Sciatic nerve (tissue), 2 donors: ENCODE measurements around the gene TSPAN8. TPM values are rescaled to one million over a fixed set of nuclear protein-coding genes. Genes with fewer than 3 reads are reported as not detected.
"Not testable (repeated sequence)": the region's sequence is repeated elsewhere in the genome, so short reads cannot be mapped to it uniquely, and the experiment has no call there.

ENCODE experiments used
- ATAC-seq: fragments of 200-7000 bp; cut with Tn5 transposase; one replicate; pipeline ENCODE4 v1.9.1; 2020; ENCODE audit warnings: mild to moderate bottlenecking, moderate library complexity
- DNase-seq: peaks from one replicate; pipeline ENCODE4 v3.0.0-alpha.2; 2020; ENCODE audit warnings: low spot score
- intact Hi-C: fragments of 100-400 bp; cut with DNase I; formaldehyde crosslinking; loops from one replicate; pipeline ENCODE4 v1.14.2; 2022
- total RNA-seq: library from RNA; stranded (reverse); fragmentation: NEBNext Ultra II Directional; extraction: Animal tissue kit (Norgen Biotek cat#: 25700); gene quantifications from one replicate; pipeline ENCODE4 v1.2.1, GENCODE V29; 2021
- donor health status: DM: no; HTN: no; CAD: no.
- donor health status: DM: no; HTN: no; CAD: no.

Gene TSPAN8
- total RNA-seq, 1 donor from 2014 or later: 76.1 TPM

DNA sequence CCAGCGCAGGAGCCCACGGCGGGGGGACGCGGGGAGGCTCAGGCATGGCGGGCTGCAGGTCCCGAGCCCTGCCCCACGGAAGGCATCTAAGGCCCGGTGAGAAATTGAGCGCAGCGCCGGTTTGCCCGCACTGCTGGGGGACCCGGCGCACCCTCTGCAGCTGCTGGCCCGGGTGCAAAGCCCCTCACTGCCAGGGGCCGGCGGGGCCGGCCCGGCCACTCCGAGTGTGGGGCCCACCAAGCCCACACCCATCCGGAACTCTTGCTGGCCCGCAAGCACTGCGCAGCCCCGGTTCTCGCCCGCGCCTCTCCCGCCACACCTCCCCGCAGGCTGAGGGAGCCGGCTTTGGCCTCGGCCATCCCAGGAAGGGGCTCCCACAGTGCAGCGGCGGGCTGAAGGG lies 8.5 kb upstream of the TSPAN8 start:
- no peak for ATAC-seq

DNA sequence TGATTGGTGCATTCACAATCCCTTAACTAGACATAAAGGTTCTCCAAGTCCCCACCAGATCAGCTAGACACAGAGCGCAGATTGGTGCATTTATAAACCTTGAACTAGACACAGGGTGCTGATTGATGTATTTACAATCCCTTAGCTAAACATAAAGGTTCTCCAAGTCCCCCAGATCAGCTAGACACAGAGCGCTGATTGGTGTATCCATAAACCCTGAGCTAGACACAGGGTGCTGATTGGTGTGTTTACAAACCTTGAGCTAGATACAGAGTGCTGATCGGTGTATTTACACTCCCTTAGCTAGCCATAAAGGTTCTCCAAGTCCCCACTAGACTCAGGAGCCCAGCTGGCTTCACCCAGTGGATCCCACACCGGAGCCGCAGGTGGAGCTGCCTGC lies 8.0 kb upstream of the TSPAN8 start:
- DNase-seq, intact Hi-C loops, ATAC-seq: not testable (repeated sequence)

More for the DNA sequence above, 8.5 kb upstream of the TSPAN8 start:
- DNase-seq: no peak
- intact Hi-C loops: no loop called here

DNA sequence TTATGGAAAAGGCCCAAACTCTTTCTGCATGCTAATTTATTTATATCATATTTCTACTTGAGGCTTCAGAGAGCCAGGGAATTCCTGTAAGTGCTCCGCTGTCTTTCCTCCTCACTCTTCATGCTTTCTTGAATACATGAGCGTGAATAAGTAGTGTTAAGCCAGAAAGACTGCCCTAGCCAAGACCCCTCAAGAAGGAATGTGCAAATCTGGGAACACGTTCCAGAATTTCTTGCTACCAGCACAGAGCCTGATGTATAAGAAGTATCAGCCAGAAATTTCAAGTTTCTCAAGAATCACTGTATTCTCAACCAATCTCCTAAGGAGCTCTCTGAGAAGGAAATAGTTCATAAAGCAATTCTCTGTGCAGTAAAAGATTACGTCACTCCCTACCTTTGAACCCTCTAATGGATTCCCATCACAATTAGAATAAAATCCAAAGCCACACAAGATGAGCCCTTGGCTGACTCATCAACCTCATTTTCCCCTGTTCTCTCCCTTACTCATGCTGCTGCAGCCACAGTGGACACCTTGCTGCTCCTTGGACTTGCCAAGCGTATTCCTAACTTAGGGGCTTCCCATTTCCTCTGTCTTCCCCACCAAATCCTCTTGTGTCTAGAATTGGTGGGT lies 6.9 kb upstream of the TSPAN8 start:
- ATAC-seq (no peak), DNase-seq (no peak)
- intact Hi-C loops: no loop called here

DNA sequence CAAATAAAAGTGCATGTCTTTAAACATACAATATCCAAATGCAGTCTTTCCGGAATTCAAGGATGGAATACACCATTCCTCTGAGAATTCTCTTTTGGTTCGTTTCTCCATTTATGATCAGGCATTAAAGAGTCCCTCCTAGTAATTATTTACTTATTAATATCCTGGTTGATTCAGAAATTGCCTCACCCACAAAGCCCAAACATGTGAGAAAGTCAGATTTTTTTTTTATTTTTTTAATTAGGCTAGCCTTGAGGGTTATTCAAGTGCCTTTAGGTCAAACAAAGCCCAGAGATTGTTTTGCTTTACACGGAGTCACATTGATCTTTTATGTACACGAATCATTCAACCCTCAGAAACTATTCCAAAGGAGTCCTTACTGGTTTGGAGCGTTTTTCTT lies 6.4 kb upstream of the TSPAN8 start:
- ATAC-seq: no peak
- intact Hi-C loops: no loop called here
- no peak for DNase-seq

DNA sequence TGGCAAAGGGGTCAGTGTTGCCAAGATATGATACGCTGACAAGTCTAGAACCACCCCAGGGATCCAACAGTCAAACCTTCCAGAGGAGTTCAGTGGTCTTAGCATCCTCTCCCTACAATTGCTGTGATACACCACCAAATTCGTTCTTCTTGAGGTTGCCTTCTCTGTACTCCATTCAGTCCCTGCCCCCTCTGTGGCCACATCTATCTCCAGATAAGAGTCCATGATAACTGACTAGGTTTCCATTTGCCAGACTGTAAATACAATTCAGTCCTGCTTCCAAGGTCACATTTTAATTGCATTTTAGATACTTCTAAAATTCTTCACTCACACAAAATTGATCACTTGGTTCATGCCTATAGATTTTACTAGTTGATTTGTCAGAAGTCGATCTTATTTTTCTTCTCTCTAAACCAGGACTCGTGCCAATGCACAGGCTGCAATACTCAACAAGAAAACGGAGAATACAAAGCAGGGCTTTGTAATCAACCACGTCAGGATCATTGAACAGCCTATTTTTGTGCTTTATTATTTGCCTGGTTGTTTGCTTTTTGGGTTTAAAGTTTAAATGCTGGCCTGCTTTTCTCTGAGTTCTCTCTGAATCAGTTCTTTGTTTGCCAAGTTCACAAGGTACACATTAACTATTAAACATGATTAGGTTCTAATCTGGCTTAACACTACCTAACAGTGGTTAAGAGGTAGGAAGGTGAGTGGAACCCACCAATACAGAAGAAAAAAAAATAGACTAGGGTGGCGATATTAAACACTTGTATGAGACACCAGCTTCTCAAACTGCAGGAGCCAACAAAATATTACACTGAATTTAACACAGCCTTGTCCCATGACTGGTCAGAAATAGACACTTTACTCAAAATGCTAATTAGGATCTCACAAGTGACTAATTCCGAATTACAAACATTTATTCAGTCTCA lies 5.3 kb upstream of the TSPAN8 start:
- intact Hi-C loops: no loop called here

DNA sequence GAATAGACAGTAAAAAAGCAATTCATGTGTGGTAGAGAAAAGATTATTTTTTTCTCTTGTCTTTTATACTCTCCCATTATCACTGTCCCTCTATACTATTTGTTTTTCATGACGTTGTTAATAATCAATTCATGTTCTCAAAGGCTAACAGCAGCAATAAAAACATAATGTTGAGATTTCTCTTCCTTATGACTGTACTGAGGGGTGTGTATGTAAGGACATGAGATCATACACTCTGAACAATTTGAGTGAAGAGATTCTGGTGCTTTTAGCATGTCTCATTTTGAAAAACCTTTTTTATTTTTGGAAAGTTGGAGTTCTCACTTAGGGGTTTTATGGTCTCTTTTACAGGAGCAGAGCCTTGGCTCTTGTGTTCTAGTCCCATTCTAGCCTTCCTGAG lies 3.8 kb upstream of the TSPAN8 start:
- intact Hi-C loops: no loop called here
- no peak for DNase-seq
- no peak for ATAC-seq

More for the DNA sequence above, 5.3 kb upstream of the TSPAN8 start:
- DNase-seq: no peak
- ATAC-seq: peak; percentile 26

DNA sequence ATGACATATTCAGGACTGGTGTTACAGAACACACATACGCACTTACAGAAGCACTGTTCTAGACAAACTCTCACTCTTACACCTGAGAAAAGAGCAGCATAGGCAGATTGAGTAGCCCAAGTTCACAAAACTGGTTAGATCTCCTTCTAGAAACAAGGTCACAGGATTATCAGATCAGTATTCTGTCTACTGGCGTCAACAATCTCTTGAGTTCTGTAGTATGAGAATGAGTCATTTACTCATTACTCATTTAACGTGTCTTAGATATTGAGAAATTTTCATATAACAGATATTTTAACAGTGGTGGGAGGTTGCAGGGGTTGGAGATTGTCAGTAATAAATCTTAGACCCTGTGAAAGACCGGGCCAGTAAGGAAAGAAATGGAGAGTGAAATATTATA lies 2.8 kb upstream of the TSPAN8 start:
- intact Hi-C loops: no loop called here
- ATAC-seq: no peak
- no peak for DNase-seq

DNA sequence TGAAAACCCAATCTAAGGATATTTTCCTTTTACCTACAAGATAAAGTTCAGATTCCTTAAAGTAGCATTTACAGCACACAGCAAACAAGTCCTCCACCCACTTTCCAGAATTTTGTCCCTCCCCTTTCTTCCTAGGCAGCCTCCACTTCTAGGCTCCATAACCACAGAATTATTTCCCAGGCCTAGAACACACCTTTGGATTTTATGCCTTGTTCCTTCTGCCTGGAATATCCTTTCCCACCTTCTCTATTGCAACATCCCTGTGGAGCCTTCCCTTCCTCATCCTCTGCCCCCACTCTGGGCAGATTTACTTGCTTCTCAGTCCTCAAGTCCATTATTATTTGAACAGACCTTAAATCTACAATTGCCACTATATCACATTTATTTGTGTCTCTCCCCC lies 2.1 kb upstream of the TSPAN8 start:
- ATAC-seq: no peak
- intact Hi-C loops: no loop called here
- DNase-seq: no peak

DNA sequence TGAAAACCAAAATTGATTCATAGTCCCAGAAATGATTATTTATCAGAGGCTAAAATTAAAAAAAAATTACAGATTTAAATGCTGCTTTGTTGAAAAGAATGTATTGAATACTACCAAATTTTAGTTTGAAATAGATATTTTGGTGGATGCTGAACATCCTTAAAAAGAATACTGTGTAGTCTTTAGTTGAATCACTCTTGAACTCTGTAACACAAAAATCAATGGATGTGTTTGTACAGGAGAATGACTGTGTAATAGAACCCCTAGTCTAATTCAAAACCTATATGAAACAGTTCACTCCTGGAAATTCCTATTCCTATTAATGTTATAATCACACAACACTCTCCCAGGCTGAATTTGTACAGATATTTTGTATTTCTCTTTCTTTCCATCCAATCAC lies 1.5 kb upstream of the TSPAN8 start:
- DNase-seq (no peak), ATAC-seq (no peak)
- intact Hi-C loops: no loop called here

DNA sequence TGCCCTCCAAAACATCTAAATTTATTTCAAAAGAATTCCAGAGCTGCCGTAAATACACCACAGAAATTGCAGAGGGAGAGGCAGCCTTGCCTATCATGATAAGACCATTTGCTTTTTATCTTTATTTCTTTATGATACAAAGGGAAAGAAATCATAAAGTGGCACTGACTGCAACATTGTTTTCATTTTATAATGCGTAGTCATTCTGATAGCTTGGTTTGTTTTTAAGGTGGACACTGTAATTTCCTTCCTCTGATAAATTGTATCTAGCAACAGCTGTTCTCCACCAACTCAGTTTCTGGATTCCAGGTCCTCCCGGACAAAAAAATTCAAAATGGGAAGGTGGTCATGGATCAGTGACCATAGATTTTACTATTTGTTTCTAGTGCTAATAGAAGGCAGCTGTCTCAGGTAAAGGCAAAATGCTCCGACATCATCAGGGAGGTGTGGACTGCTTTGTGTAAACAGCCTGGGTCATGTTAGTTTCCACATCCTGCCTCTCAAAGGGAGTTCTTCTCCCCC lies 623 bp upstream of the TSPAN8 start:
- intact Hi-C loops: no loop called here
- DNase-seq (no peak), ATAC-seq (no peak)

DNA sequence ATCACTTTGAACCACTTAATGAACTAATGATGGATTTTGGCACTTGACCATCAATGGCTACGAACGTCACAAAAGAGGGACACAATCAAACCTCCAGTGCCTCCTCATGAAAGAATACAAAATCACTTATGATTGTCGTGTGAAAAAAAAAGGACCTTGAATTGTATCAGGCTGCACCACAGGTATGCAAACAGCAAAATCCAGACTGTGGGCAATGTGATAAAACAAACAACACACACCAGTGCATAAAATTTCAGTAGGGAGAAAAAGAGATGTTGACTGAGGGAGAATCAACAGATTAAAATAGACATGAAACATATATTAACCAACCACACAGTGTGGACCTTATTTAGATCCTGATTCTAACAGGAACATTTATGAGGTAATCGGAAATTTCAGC lies 2.6 kb downstream of the TSPAN8 start:
- no peak for ATAC-seq
- no peak for DNase-seq
- intact Hi-C loops: no loop called here

DNA sequence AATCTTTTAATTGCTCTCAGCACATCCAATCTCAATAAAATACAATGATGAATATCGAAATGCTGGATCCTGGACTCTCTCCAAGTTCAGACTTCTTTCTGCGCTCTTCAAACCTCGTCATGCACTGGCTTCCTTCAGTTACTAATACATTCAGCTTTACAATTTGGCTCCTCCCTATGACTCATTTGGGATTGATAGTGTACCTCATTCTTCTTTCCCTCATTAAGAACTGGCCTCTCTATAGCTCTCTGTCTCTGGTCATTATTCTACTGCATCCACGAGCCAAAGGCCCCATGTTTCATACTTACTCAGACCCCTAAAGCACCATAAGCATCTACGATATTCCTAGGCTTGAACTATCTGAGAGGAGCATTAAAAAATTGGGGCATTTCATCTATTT lies 4.9 kb downstream of the TSPAN8 start:
- no peak for ATAC-seq
- intact Hi-C loops: no loop called here
- DNase-seq: no peak

DNA sequence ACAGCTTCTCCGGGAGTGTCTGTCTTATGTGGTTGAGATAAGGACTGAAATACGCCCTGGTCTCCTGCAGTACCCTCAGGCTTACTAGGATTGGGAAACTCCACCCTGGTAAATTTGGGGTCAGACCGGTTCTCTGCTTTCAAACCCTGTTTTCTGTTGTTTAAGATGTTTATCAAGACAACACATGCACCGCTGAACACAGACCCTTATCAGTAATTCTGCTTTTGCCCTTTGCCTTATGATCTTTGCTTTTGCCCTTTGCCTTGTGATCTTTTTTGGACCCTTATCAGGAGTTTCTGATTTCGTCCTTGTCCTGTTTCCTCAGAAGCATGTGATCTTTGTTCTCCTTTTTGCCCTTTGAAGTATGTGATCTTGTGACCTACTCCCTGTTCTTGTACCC lies 7.8 kb downstream of the TSPAN8 start:
- ATAC-seq, intact Hi-C loops, DNase-seq: not testable (repeated sequence)

DNA sequence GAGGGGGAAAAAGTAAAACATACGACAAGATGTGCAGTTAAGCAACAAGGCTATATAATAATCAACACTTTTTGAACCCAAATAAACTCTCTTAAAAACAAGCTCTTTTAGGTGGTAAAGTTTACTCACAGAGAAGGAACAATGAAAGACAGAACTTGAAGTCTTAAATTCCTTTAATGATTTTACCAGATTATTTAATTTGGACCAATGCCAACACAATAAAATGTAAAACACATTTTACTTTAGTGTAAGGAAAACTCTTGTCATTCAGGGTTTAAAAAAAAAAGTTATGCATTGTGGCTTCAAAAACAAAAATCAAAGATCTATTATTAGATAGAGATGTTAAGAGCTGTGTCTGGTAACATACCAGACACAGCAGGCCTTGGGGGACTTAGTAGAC lies 13.1 kb downstream of the TSPAN8 start:
- DNase-seq: no peak
- intact Hi-C loops: no loop called here
- no peak for ATAC-seq

DNA sequence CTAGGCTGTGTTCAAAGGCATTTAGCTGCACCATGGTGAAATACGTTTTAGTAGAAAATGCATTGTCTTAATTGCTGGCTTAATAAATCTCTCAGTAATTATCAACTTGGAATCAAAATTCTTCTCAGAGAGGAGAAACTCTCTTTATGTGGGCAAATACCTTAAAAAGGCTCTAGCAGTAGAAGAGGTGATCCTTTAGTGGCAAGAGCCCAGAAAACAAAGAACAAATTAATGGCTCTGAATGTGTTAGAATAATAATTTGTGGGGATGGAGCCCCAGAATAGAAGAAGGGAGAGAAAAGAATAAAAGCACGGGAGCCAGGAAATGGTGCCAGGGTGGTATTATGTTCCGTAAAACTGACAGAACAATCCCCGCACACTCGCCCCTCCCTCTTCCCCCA lies 14.8 kb downstream of the TSPAN8 start:
- DNase-seq: no peak

DNA sequence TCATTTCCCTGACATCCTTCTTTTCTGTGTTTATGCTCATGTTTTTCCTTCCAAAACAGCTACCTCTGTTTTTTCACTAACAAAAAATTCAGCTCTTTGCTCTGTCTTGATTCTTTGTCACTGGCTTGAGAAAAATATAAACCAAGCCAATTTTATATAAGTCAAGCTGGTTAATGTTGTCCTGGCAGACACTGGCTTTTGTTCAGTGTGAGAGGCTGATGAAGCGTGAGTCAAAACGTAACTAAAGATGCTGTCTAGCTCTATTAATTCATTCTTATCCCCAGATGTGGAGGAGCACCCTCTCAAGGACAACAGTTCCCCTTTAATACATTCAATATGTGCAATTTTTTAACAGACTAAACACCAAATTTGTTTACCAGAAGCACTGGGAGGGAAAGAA lies 15.8 kb downstream of the TSPAN8 start:
- ATAC-seq (no peak), DNase-seq (no peak)
- intact Hi-C loops: no loop called here

More for the DNA sequence above, 14.8 kb downstream of the TSPAN8 start:
- no peak for ATAC-seq
- intact Hi-C loops: no loop called here

DNA sequence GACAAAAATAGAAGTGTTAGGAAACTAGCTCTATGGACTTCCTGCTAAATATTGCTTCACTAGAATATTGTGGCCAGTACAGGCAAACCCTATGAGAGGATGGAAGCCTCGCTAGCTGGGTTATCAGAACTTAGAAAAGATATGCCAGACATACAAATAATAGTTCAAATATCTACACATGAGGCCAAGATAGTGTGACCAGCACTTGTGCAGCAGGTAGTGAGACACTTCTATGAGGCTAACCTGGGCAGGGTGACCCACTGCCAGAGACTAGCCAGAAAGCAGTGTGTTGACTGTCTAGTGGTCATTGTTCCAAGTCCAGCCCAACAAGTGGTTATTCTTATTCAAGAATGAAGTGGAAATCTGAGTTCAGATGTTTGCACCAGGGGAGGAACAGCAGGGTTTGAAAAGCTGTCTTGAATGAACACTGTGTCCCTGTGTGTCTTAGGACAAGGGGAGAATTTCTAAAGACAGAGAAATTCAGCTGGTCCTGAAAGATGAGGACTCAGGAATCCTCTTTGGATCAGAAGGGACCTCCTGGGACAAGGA lies 16.3 kb downstream of the TSPAN8 start:
- DNase-seq: no peak
- intact Hi-C loops: no loop called here
- peak; percentile 55 for ATAC-seq

DNA sequence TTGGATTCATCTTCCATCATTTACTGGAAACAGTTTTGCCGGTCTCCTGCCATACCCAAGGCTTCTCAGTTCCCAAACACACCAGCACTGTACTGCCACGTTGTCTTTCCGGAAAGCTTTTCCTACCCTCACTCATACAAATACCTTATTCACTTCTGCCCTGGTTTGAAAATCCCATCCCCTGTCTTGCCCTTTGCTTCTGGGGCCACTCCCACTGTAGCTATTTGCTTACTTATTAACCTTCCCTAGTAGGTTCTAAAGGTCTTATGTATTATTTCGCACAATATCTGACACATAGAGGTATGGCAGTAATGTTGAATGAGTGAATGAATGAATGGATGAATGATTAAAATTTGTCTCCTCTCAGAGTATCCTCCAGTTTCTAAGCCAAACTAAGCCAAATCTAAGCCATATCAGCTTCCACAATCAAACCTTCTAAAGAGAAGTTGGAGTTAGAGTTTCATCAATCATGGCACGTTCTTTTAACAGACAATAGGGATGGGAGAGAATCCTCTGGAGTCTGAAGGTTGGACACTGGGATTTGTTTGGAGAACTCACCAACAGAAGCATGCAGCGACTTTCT lies 18.6 kb downstream of the TSPAN8 start:
- intact Hi-C loops: no loop called here
- no peak for DNase-seq
- no peak for ATAC-seq

DNA sequence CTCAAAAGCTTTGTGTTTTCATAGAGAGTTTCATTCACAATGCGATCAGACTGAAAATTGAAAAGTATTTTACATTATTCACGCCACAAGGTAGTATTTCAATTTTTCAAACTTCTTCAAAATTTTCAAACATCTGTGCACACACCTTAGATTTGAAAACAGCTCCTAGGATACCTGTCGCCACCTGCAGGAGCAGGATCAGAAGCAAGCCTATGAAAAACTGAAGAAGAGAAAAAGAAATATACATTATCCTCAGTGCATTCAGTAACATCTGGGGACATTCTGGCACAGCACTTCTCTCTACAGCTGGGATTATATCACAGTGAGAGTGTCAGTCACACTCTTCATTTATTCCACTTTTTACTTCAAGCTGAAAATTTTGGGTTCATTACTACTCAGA lies 19.8 kb downstream of the TSPAN8 start:
- no peak for ATAC-seq
- no peak for DNase-seq
- intact Hi-C loops: no loop called here

DNA sequence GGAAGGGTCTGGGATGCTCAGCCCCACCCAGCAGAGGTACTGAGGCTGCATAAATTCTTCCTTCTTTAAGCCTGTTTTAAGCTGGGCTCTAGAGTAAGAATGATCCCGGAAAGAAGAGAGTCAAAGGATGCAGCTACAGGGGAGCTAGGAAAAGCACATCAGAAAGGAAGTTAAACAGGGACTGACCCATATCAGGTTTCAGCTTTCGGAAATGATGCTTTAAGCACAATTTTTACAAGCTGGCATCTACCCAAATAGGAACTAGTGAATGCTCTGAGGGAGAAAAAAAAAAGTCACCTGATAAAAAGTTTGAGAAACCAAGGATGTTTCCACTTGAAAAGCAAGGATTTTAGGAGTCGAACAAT lies 22.0 kb downstream of the TSPAN8 start:
- intact Hi-C loops: no loop called here
- no peak for ATAC-seq
- no peak for DNase-seq
